Iris pigment epithelial cell (primary cell): Measurements from ENCODE around the gene PES1.
A peak's percentile ranks its signal among the peaks of the same experiment; 100 is the strongest.
"Not testable (repeated sequence)": the region's sequence is repeated elsewhere in the genome, so short reads cannot be mapped to it uniquely, and the experiment has no call there.

Experiments
- DNase-seq: peaks from one replicate; pipeline ENCODE4 v3.0.0-alpha.2; 2011; ENCODE audit warnings: low read depth

The PES1 gene

DNA sequence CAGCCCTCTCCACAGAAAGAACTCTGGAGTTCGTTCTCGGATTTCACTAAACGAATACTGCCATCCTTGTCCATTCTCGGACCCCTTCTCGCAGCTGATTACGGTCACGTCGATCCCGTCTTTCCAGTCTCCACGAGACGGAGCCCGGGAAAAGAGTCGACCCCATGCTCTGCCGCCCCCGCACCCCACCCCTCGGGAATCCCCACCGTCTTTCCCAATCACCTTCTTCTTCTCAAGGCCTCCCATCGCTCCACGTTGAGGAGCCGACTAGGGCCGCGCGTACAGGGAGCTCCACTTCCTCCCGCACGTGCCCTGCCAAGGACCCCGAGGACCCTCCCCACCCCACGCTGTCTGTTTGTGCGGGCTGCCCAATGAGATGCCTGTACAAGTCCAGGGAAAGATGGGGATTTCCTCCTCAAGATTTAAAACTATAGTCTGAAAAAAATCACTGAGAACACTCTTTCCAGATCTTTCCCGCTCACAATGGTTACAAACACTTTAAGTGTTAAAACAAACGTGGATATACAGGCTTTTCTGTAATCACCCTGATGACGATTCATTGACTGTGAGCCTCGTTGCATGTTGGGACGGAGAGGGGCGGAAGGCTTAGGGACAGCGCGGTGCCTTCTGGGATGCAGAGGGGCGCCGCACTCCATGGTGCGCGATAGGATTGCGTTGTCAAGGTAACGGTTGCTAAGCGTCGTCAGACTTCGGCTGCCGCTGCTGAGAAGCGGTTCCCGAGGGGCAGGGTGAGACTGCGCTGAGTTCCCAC, at the start of gene PES1:
TSS of gene PES1 (minus strand) at position 323 of the 772 bp plus-strand sequence. CDS start at position 246, 77 bp downstream.
- DNase-seq, result peak; percentile 99

DNA sequence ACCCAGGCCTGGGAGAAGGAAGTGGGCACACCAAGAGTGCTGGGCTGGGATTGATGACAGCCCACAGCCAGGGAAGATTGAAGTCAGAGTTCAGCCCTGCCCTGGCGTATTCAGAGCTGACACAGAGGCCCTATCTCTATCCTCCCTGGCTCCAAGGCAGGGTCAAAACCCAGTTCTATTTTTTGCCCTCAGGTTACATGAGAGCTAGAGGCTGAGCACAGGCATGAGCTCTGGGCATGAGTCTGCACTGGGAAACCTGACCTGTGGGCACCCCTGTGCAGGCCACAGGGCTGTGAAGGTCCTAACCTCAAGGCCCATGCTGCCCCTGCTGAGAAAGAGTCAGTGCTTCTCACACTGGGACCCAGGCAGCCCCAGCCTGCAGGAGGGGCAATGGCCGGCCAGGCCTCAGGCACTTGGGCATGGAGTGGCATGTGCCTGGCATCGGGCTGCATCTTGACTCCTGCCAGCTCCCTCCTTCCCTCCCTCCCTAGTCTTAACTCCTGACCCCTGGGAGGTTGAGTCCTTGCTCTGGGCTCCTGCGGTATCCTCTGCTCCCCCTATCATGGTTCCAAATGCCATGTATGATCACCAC, 49.2 kb upstream of the PES1 start:
- no peak for DNase-seq

DNA sequence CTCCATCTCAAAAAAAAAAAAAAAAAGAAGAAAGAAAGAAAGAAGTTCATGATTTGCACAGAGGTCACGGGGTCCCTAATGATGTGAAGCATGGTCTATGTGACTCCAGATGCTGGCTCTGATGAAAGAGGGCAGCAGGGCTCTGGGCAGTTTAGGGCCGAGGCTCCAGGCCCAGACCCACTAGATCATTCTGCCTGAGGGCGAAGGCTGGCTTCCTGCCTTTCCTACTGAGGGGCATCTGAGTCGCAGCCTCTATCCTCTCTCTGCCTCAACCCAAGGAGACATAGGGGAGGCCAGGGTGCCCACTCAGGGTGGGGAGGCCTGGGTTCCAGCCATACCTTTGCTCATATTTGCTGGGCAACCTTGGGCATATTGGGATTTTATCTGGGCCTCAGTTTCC, 48.7 kb upstream of the PES1 start:
- DNase-seq, result no peak

DNA sequence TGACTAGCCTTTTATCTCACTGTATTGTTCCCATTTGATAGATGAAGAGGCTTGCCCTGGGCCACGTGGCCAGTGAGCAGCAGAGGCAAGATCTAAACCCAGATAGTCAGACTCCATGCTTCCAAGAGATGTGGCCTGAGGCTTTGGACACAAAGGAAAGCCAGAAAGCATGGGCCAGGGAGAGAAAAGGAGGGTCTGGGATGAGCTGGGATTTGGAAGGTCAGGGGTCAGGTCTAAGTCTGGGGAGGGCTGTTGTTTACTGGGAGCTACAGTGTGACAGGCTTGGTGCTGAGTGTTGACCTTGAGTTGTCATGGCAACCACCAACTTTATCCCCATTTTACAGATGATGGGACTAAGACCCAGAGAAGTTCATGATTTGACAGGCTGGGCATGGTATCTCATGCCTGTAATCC, 46.0 kb upstream of the PES1 start:
- no peak for DNase-seq

DNA sequence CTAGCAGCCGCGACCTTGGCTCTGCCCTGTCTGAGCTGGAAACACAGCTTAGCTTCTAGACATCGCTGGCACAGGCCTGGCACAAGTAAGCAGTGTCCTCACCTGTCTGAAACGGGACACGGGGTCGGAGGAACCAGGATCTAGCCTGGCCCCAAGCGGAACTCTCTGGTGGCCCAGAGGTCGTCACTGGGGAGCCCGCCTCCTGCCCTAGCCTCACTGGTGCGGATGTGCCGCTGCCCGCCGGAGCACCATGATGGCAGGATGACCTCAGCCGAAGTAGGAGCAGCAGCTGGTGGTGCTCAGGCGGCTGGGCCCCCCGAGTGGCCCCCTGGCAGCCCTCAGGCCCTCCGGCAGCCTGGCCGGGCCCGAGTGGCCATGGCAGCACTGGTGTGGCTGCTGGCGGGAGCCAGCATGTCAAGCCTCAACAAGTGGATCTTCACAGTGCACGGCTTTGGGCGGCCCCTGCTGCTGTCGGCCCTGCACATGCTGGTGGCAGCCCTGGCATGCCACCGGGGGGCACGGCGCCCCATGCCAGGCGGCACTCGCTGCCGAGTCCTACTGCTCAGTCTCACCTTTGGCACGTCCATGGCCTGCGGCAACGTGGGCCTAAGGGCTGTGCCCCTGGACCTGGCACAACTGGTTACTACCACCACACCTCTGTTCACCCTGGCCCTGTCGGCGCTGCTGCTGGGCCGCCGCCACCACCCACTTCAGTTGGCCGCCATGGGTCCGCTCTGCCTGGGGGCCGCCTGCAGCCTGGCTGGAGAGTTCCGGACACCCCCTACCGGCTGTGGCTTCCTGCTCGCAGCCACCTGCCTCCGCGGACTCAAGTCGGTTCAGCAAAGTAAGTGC, 44.7 kb upstream of the PES1 start:
- no peak for DNase-seq

DNA sequence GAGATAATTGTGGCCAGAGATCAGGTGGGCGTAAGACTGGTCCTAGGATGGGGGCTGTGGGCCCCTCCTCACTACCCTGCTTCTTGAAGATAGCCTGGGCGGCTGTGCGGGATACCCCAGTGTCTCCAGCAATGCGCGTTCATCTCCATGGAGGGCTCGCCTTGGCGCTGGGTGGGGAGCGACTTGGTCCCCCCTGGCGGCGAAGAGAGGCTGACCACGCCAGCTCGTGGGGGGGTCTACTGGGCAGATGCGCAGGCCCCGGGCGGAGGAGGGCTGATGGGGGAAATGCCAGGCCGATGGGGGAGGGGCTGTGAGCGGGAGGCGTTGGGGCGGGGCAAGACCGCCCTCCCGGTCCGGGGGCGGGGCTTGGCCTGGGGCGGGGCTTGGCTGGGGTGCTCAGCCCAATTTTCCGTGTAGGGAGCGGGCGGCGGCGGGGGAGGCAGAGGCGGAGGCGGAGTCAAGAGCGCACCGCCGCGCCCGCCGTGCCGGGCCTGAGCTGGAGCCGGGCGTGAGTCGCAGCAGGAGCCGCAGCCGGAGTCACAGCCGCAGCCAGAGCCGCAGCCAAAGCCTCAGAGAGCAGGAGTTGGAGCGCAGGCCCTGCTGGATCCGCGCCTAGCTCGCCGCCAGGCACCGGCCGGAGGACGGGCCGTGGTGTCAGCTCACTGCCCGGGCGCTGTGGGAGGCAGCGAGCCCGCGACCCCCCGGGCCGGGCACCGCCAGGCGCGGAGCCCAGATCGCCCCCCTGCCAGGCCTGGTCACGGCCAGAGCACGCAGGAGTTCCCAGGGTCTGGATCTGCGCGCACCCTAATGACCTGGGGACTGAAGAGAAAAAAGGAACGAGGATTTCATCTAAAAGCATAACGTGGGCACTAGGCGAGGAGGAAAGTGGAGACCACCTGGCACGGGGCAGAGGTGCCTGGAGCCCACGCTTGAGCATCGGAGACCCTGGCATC, 43.8 kb upstream of the PES1 start, which contains the start of gene SLC35E4:
TSS of gene SLC35E4 (plus strand) at position 509 of the 953 bp plus-strand sequence. CDS start 670 bp downstream, outside the sequence.
- peak; percentile 87 for DNase-seq

DNA sequence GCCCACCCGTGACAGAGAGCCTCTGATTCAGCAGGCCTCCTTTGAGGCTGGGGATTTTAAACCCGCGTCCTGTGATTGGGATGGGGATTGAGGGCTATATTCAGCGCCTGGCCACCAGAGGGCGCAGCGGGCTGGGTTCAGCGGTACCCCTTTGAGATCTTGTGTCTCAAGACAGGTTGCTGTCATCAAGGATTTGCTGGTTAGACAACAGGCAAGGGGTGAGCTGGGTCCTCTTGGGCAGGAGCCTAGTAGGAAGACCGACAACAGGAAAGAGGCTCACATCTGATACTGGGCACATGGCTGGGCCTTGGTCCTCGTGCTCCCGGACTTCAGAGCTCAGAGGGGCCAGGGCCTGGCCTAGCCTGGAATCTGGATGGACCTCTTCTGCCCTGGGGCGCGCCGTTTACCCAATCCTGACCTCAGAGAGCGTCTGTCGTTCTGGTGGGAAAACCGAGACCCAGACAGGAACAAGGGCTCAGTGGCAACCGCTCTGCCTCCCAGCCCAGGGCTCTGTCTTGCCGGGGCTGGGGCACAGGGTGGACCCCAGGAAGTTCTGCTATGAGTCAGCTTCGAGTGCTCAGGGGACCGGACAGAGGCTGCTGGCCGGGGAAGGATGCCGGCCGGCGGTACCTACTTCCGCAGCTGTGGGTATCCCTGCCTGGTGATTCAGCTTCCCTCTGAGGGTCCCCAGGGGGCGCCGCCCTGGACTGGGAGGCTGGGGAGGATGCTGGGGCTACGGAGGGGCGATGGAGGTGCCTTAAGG, 42.9 kb upstream of the PES1 start:
- DNase-seq, result peak; percentile 87

DNA sequence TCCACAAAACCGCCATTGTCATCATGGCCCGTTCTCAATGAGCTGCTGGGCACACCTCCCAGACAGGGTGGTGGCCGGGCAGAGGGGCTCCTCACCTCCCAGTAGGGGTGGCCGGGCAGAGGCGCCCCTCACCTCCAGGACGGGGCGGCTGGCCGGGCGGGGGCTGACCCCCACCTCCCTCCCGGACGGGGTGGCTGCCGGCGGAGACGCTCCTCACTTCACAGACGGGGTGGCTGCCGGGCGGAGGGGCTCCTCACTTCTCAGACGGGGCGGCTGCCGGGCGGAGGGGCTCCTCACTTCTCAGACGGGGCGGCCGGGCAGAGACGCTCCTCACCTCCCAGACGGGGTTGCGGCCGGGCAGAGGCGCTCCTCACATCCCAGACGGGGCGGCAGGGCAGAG, 39.8 kb upstream of the PES1 start:
- not testable (repeated sequence) for DNase-seq

DNA sequence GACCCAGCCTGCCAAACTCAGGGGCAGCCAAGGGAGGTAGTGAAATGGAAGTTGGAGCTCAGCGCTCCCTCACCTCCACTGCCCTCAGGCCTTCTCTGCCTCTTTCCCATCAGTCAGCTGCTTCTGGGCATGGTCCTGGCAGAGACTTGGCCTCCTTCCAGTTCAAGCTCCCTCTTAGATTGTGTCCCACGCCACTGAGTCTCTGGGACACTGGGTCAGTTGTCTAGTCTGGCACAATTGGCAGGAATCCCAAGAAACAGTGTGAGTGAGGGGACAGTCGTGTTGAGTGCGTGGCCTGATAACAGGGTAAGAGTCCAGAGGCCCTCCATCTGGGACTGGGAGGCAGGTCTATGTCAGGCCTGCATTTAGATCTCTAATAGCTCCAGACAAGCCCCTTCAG, 36.8 kb upstream of the PES1 start:
- DNase-seq, result no peak

DNA sequence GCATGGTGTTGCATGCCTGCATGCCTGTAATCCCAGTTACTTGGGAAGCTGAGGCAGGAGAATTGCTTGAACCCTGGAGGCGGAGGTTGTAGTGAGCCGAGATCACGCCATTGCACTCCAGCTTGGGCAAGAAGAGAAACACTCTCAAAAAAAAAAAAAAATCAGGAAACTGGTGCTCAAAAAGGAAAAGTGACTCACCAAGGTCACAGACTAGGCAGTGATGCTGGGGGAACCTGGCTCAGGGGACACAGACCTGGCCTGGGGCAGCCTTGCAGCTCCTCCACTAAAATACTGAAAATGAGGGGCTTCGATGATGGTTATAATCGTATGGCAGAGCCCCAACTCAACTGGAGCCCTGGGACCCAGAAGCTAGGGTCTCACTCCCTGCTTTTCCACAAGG, 35.8 kb upstream of the PES1 start:
- no peak for DNase-seq

DNA sequence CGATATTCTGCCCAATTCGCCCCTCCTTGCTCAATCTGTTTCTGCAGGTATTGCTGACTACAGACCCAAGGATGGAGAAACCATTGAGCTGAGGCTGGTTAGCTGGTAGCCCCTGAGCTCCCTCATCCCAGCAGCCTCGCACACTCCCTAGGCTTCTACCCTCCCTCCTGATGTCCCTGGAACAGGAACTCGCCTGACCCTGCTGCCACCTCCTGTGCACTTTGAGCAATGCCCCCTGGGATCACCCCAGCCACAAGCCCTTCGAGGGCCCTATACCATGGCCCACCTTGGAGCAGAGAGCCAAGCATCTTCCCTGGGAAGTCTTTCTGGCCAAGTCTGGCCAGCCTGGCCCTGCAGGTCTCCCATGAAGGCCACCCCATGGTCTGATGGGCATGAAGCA, 34.7 kb upstream of the PES1 start:
- no peak for DNase-seq

DNA sequence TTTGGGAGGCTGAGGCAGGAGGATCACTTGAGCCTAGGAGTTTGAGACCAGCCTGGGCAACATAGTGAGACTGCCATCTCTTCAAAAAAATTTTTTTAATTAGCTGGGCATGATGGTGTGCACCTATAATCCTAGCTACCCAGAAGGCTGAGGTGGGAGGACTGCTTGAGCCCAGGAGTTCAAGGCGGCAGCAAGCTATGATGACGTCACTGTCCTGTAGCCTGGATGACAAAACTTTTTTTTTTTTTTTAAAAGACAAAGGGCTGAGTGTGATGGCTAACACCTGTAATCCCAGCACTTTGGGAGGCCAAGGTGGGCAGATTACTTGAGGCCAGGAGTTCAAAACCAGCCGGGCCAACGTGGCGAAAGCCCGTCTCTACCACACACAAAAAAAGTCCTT, 28.2 kb upstream of the PES1 start:
- not testable (repeated sequence) for DNase-seq

DNA sequence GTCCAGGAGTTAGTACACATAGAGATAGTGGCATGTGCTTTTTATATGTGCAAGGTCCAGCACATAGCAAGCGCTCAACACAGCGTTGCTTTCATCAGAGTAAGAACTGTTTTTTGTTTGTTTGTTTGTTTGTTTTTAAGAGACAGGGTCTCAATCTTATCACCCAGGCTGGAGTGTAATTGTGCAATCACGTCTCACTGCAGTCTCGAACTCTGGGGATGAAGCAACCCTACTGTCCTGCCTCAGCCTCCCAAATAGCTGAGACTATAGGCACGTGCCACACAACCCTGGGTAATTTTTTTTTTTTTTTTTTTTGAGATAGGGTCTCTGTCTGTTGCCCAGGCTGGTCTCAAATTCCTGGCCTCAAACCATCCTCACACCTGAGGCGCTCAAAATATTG, 26.1 kb upstream of the PES1 start:
- DNase-seq, result no peak

DNA sequence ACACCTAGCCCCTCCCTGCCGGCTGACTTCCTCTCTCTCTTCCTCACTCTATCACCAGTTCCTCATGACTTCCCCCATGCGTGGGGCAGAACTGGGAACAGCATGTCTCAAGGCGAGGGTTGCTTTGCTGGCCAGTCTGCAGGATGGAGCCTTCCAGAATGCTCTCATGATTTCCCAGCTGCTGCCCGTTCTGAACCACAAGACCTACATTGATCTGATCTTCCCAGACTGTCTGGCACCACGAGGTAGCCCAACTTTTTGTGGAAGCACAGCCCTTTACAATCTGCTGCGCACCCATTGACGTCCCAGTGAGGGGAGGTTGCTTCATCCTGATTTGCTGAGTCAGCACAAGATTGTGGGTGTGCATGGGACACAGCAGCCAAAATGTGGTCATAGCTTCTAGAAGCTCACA, 23.8 kb upstream of the PES1 start:
- no peak for DNase-seq

DNA sequence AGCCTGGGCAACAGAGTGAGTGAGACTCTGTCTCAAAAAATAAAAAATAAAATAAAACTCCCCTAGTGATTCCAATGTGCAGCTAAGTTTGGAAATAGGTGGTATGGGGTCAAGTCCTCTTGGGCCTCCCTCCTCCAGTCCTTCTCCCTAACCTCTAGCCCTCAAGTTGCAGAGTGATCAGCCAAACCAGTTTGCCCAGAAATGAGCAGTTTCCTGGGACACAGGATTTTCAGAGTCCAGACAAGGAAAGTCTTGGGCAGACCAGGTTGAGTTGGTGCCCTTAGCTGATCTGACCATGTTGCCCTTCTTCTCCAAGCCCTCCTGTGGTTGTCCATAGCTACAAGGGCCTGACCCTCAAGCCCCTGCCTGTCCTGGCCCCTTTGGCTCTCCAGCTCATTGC, 23.2 kb upstream of the PES1 start:
- DNase-seq, result no peak

DNA sequence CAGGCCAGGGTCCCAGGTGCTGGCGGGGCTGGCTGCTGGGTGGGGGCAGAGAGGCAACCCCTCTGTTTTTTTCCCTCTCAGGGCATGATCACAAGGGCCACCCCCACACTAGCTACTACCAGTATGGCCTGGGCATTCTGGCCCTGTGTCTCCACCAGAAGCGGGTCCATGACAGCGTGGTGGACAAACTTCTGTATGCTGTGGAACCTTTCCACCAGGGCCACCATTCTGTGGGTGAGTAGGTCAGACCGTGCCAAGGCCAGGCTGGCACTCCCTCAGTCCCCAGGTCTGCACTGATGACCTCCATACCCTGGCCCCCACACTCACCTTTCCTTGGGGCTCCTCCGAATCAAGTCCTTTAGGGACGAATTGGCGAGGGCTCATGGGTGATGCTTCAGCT, 22.6 kb upstream of the PES1 start:
- no peak for DNase-seq

DNA sequence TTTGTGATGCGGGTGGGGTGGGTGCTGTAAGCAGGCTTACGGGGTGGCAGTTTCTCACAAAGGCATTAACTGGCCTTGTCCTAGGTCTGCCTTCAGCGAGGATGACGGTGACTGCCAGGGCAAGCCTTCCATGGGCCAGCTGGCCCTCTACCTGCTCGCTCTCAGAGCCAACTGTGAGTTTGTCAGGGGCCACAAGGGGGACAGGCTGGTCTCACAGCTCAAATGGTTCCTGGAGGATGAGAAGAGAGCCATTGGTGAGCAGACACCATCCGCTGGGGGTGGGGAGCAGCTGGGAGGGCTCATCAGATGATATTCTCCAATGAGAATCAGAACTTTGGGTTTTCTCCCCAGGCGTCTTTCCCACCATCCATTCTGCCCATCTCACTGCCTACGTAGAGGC, 21.1 kb upstream of the PES1 start:
- no peak for DNase-seq

DNA sequence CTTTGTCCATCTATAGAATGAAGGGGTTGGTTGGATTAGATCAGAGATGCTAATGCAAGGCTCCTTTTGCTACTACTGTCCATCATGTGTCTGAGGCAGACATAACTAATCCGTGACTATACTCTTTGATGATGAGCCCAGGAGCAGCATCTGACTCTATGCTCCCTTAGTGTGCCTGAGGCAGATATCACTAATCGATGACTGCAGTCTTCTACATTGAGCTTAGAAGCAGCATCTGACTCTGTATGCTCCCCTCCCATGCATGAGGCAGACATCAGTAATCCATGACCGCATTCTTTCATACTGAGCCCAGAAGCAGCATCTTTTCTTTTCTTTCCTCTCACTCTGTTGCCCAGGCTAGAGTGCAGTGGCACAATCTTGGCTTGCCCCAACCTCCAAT, 19.5 kb upstream of the PES1 start:
- DNase-seq, result no peak

DNA sequence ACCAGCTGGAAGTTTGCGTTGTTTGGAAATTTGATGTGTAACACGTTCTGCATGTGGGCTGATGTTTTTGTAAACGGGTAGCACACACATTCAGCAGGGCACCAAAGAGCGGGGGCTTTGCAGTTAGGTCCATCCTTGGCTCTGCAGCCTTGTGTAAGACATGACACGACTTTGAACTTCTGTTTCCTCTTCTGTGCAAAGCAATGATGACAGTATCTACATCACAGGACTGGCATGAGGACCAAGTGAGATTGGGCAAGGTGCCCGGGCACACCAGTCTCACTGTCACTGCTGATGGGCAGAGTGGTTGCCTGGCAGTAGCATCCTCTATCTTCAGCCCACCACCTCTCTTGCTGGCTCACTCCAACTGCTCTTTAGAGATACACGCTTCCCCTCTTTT, 18.6 kb upstream of the PES1 start:
- DNase-seq, result no peak

DNA sequence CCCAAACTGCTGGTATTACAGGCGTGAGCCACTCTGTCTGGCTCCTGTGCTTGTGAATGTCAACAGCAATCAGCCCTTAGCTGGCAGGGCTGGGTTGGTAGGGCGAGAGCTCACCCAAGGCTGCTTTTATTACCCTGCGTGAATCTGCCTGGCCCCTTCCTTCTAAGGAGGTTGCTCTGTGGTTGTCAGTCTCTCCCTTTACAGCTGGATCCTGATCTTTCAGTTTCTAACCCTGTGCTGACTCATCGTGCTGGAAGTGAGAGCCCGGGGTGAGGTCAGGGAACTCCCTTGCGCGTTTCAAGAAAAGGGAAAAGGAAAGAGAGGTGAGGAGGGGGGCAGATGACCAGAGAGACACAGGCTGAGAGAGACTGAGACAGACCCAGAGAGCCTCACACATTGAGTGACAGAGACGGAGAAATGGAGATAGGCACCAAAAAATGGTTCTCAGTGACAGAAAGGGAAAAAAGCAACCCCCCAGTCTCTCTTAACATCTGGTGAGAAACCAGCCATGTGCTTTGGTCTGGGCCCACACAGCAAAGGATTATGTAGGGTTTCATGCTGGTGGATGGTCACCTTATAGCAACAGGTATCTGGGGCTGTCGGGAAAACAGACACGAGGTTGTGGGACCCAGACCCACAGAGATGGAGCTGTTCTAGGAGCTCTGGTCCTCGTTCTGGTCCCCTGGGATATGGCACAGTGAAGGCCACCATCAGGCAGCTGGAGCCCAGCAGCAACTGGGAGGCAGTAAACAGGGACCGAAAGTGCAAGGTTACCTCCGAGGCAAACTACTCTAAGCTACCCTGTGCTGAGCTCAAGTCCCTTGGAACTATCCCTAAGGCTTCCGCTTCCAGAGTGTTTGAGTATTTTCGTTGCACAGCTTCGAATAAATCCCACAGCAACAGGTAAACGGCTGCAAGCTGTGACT, 17.8 kb upstream of the PES1 start:
- peak; percentile 92 for DNase-seq
